Peyer's patch (tissue), 4 donors: ENCODE measurements around the gene SRC. TPM values are rescaled to one million over a fixed set of nuclear protein-coding genes. Genes with fewer than 3 reads are reported as not detected.
A peak's percentile ranks its signal among the peaks of the same experiment; 100 is the strongest.

Experiments
- DNase-seq, 3 donors: peaks; one replicate each; pipeline ENCODE4 v3.0.0-alpha.2; 2017 to 2019
- H3K27ac ChIP-seq, 4 donors: fragments of 200-600 bp; sonication (generic); one replicate each; pipeline ENCODE4 v1.5.1; 2016 to 2019
- H3K27me3 ChIP-seq, 2 donors: fragments of 200-600 bp; sonication (generic); one replicate each; pipeline ENCODE4 v1.5.1; 2019
- H3K36me3 ChIP-seq, 3 donors: fragments of 200-600 bp; sonication (generic); one replicate each; pipeline ENCODE4 v1.5.1; 2016 to 2019
- H3K4me1 ChIP-seq, 4 donors: fragments of 200-600 bp; sonication (generic); one replicate each; pipeline ENCODE4 v1.5.1; 2016 to 2019
- H3K4me3 ChIP-seq, 4 donors: fragments of 200-600 bp; sonication (generic); 1 replicate in 3 of 4; 2 replicates in 1 of 4; pipeline ENCODE4 v1.5.1; 2016 to 2019; ENCODE audit warnings: mild to moderate bottlenecking in 1 of 4
- H3K9me3 ChIP-seq, 4 donors: fragments of 200-600 bp; sonication (generic); one replicate each; pipeline ENCODE4 v1.5.1; 2016 to 2019; ENCODE audit warnings: mild to moderate bottlenecking in 1 of 4
- CTCF ChIP-seq, 6 experiments: fragments of 450-650 bp in 4 of 6; fragments of 200-600 bp in 2 of 6; sonication (generic) in 1 of 6; IDR thresholded peaks; one replicate each; pipeline ENCODE4 v1.5.1; 2017 to 2019; ENCODE audit warnings: antibody characterized with exemption in 6 of 6, mild to moderate bottlenecking in 3 of 6, moderate library complexity in 1 of 6
- POLR2A ChIP-seq, 2 donors: fragments of 450-650 bp; IDR thresholded peaks; one replicate each; pipeline ENCODE4 v1.5.1; 2017; ENCODE audit warnings: antibody characterized with exemption in 2 of 2, mild to moderate bottlenecking in 2 of 2, moderate library complexity in 2 of 2
- total RNA-seq, 4 donors: library from RNA; depleted of rRNA; stranded (reverse); fragments of >200 nt; gene quantifications; one replicate each; pipeline ENCODE4 v1.1.0, GENCODE V29; 2016

The SRC gene
- total RNA-seq, 4 donors from 2014 or later: 85.8 to 187 (median 146) TPM

GRCh38 chr20:37447688-37448087 is 101.7 kb downstream of the SRC start:
- no peak for DNase-seq
- Histone ChIP-seq H3K4me1 (no peaks in the 10 kb centered on the region), H3K4me3 (no peak overlapping the region), H3K36me3 (no peaks in the 10 kb centered on the region), H3K27ac (no peak overlapping the region), H3K9me3 (no peaks in the 10 kb centered on the region), H3K27me3 (no peaks in the 10 kb centered on the region)
- no peak for TF ChIP-seq CTCF (IDR thresholded peaks at IDR 0.05)
- TF ChIP-seq POLR2A (IDR thresholded peaks at IDR 0.05): no peak

- Histone ChIP-seq H3K27ac (no peak overlapping the region), H3K9me3 (no peaks in the 10 kb centered on the region), H3K27me3 (no peaks in the 10 kb centered on the region), H3K36me3 (no peaks in the 10 kb centered on the region), H3K4me3 (no peak overlapping the region), H3K4me1 (no peaks in the 10 kb centered on the region)
- no peak for TF ChIP-seq POLR2A (IDR thresholded peaks at IDR 0.05)
- TF ChIP-seq CTCF (IDR thresholded peaks at IDR 0.05): no peak
- no peak for DNase-seq
Observed at GRCh38 chr20:37449276-37449675, 103.3 kb downstream of the SRC start.

- H3K36me3 ChIP-seq: no peaks in the 10 kb centered on the region
- no peak overlapping the region for H3K4me3 ChIP-seq
- peaks cover 0 to 4% (median 0%) of the 10 kb centered on the region in 4 donors for H3K9me3 ChIP-seq
- H3K4me1 ChIP-seq: no peaks in the 10 kb centered on the region
- no peaks in the 10 kb centered on the region for H3K27me3 ChIP-seq
- no peak for DNase-seq
- no peak overlapping the region for H3K27ac ChIP-seq
- TF ChIP-seq CTCF (IDR thresholded peaks at IDR 0.05) (no peak), POLR2A (IDR thresholded peaks at IDR 0.05) (no peak)
Observed at GRCh38 chr20:37450344-37450743, 104.4 kb downstream of the SRC start.

GRCh38 chr20:37451616-37452015 is 105.7 kb downstream of the SRC start:
- no peaks in the 10 kb centered on the region for H3K36me3 ChIP-seq
- no peaks in the 10 kb centered on the region for H3K27me3 ChIP-seq
- peaks cover 0 to 4% (median 0%) of the 10 kb centered on the region in 4 donors for H3K9me3 ChIP-seq
- no peaks in the 10 kb centered on the region for H3K4me1 ChIP-seq
- peak in 1 of 3 donors; percentile 12 for DNase-seq
- no peak overlapping the region for H3K27ac ChIP-seq
- H3K4me3 ChIP-seq: no peak overlapping the region
- TF ChIP-seq POLR2A (IDR thresholded peaks at IDR 0.05) (no peak), CTCF (IDR thresholded peaks at IDR 0.05) (no peak)

- Histone ChIP-seq H3K27ac (no peak overlapping the region), H3K36me3 (no peaks in the 10 kb centered on the region), H3K9me3 (peaks cover 0 to 4% (median 0%) of the 10 kb centered on the region in 4 donors), H3K27me3 (no peaks in the 10 kb centered on the region), H3K4me1 (no peaks in the 10 kb centered on the region), H3K4me3 (no peak overlapping the region)
- TF ChIP-seq CTCF (IDR thresholded peaks at IDR 0.05) (no peak), POLR2A (IDR thresholded peaks at IDR 0.05) (no peak)
- DNase-seq: no peak
Observed at GRCh38 chr20:37452236-37452635, 106.3 kb downstream of the SRC start.

- Histone ChIP-seq H3K27me3 (no peaks in the 10 kb centered on the region), H3K27ac (no peak overlapping the region), H3K9me3 (peaks cover 0 to 4% (median 0%) of the 10 kb centered on the region in 4 donors), H3K36me3 (no peaks in the 10 kb centered on the region), H3K4me3 (no peak overlapping the region), H3K4me1 (no peaks in the 10 kb centered on the region)
- DNase-seq: no peak
- TF ChIP-seq CTCF (IDR thresholded peaks at IDR 0.05): no peak
- TF ChIP-seq POLR2A (IDR thresholded peaks at IDR 0.05): no peak
Observed at GRCh38 chr20:37453288-37453687, 107.3 kb downstream of the SRC start.
